K562 (cell line): Measurements from ENCODE around the gene TSPAN14. TPM values are rescaled to one million over a fixed set of nuclear protein-coding genes. Genes with fewer than 3 reads are reported as not detected.

ENCODE experiments used
- ATAC-seq: fragments of 200-7000 bp; cut with Tn5 transposase; 3 replicates; pipeline ENCODE4 v1.9.1; 2020; ENCODE audit warnings: moderate library complexity
- BruUV-seq: library from RNA; stranded (reverse); fragments of 400-500 nt; replicated peaks from 2 replicates; lab custom pipeline; 2021; lab: Mats Ljungman, UMichigan
- CTCF ChIA-PET: fragments of 300-600 bp; formaldehyde crosslinking; extraction: SDS; loops from one replicate; lab custom pipeline; 2021; ENCODE audit warnings: low intra/inter-chr PET ratio; lab: Yijun Ruan, JAX
- POLR2A ChIA-PET: fragments of 300-600, 350-650 bp; sonication (Branson Sonifier 250); formaldehyde crosslinking; extraction: SDS; loops from one replicate; lab custom pipeline; 2021; ENCODE audit warnings: antibody characterized with exemption, inconsistent platforms; lab: Yijun Ruan, JAX
- DNase-seq, 4 experiments: peaks; one replicate each; pipeline versions ENCODE4 v3.0.0 to v3.0.0-alpha.2; 2011 to 2018; ENCODE audit warnings: low spot score in 3 of 4, mixed read lengths in 3 of 4; ENCODE audit errors: extremely low read depth in 1 of 4
- FAIRE-seq: peaks from 2 replicates; lab custom pipeline; 2011; peaks lifted over from hg19 to GRCh38; lab: Jason Lieb, UNC
- H2AFZ ChIP-seq: 2 replicates; pipeline ENCODE4 v1.6.0; 2011; ENCODE audit warnings: low read depth, low read length, control low read depth, inconsistent platforms
- H3K27ac ChIP-seq: fragments of 200-600 bp; 3 replicates; pipeline ENCODE4 v1.8.0; 2011; ENCODE audit warnings: low read depth, mild to moderate bottlenecking, control low read depth, inconsistent platforms, low read length, moderate library complexity, mixed read lengths; ENCODE audit errors: extremely low read depth
- H3K27me3 ChIP-seq, 2 experiments: fragments of 300-600 bp in 1 of 2; 2 replicates in 1 of 2; 3 replicates in 1 of 2; pipeline versions ENCODE4 v1.6.0 to v1.8.0; 2011; ENCODE audit warnings: inconsistent platforms in 2 of 2, low read length in 2 of 2, mild to moderate bottlenecking in 1 of 2, mixed read lengths in 1 of 2, moderate library complexity in 1 of 2; ENCODE audit not compliant: control insufficient read depth in 2 of 2, insufficient read depth in 2 of 2
- H3K36me3 ChIP-seq: fragments of 300-600 bp; 3 replicates; pipeline ENCODE4 v1.8.0; 2011; ENCODE audit warnings: mild to moderate bottlenecking, low read length, inconsistent platforms; ENCODE audit not compliant: control insufficient read depth, insufficient read depth
- H3K4me1 ChIP-seq, 2 experiments: fragments of 200-600 bp in 1 of 2; replicated peaks in 1 of 2; 2 replicates in 1 of 2; 3 replicates in 1 of 2; pipeline versions ENCODE4 v1.5.1 to v1.8.0; 2011; ENCODE audit warnings: inconsistent platforms in 2 of 2, low read length in 2 of 2, mild to moderate bottlenecking in 1 of 2, mixed read lengths in 1 of 2, moderate library complexity in 1 of 2; ENCODE audit not compliant: control insufficient read depth in 2 of 2, insufficient read depth in 2 of 2
- H3K4me2 ChIP-seq: 2 replicates; pipeline ENCODE4 v1.6.1; 2011; ENCODE audit warnings: low read length, control low read depth, inconsistent platforms, mixed read lengths; ENCODE audit not compliant: insufficient read depth
- H3K4me3 ChIP-seq: fragments of 200-600 bp; sonication (generic), shearing (Covaris generic); 2 replicates; pipeline ENCODE4 v1.5.1; 2016; ENCODE audit warnings: control low read depth, inconsistent platforms
- H3K79me2 ChIP-seq: fragments of 200-600 bp; 3 replicates; pipeline ENCODE4 v1.8.0; 2011; ENCODE audit warnings: low read length, inconsistent platforms; ENCODE audit not compliant: control insufficient read depth, insufficient read depth
- H3K9ac ChIP-seq, 2 experiments: 2 replicates each; pipeline versions ENCODE4 v1.6.0 to v1.6.1; 2011; ENCODE audit warnings: low read depth in 2 of 2, low read length in 2 of 2, control low read depth in 1 of 2, inconsistent platforms in 1 of 2, mild to moderate bottlenecking in 1 of 2, mixed read lengths in 1 of 2; ENCODE audit not compliant: insufficient read depth in 1 of 2
- H3K9me1 ChIP-seq: one replicate; pipeline ENCODE4 v1.6.0; 2011; ENCODE audit warnings: inconsistent platforms, mild to moderate bottlenecking, low read length, moderate library complexity; ENCODE audit not compliant: control insufficient read depth, insufficient read depth
- H3K9me3 ChIP-seq: replicated peaks from 2 replicates; pipeline ENCODE4 v1.5.1; 2011; ENCODE audit warnings: low read depth, low read length, inconsistent platforms; ENCODE audit not compliant: control insufficient read depth, insufficient read depth
- H4K20me1 ChIP-seq: replicated peaks from 2 replicates; pipeline ENCODE4 v1.6.1; 2011; ENCODE audit warnings: low read length, inconsistent platforms, mixed read lengths; ENCODE audit not compliant: control insufficient read depth, insufficient read depth
- AFF1 ChIP-seq, 2 experiments: fragments of 450-650 bp; IDR thresholded peaks; 2 replicates each; pipeline ENCODE4 v1.6.1; 2018; ENCODE audit warnings: mild to moderate bottlenecking in 2 of 2, low read depth in 1 of 2; ENCODE audit not compliant: partially characterized antibody in 2 of 2
- ASH1L ChIP-seq: fragments of 450-650 bp; IDR thresholded peaks from 2 replicates; pipeline ENCODE4 v1.6.1; 2018; ENCODE audit warnings: borderline replicate concordance, mild to moderate bottlenecking, low read depth; ENCODE audit not compliant: partially characterized antibody
- CBX3 ChIP-seq, 2 experiments: IDR thresholded peaks; 1 replicate in 1 of 2; 2 replicates in 1 of 2; pipeline ENCODE4 v1.6.1; 2012; ENCODE audit warnings: inconsistent platforms in 2 of 2, low read length in 2 of 2, borderline replicate concordance in 1 of 2, control low read depth in 1 of 2
- CSDE1 ChIP-seq, 2 experiments: fragments of 450-650 bp; IDR thresholded peaks; 2 replicates each; pipeline ENCODE4 v1.6.1; 2016; ENCODE audit warnings: mild to moderate bottlenecking in 1 of 2
- DNMT1 ChIP-seq: fragments of 450-650 bp; IDR thresholded peaks from 2 replicates; pipeline ENCODE4 v1.6.1; 2016; ENCODE audit warnings: antibody characterized with exemption, mild to moderate bottlenecking
- ETS1 ChIP-seq: conservative IDR thresholded peaks from 2 replicates; pipeline ENCODE4 v1.6.1; 2011; ENCODE audit warnings: low read depth, mild to moderate bottlenecking, low read length; ENCODE audit not compliant: control insufficient read depth
- GTF2B ChIP-seq: IDR thresholded peaks from 2 replicates; pipeline ENCODE4 v1.6.1; 2011; ENCODE audit not compliant: insufficient read length; ENCODE audit errors: extremely low read depth
- JUNB ChIP-seq: fragments of 450-650 bp; formaldehyde crosslinking; conservative IDR thresholded peaks from 2 replicates; pipeline ENCODE4 v1.4.0; 2020; ENCODE audit warnings: mild to moderate bottlenecking
- NKRF ChIP-seq: fragments of 450-650 bp; IDR thresholded peaks from 2 replicates; pipeline ENCODE4 v1.6.1; 2016; ENCODE audit warnings: borderline replicate concordance
- RBBP5 ChIP-seq: fragments of 200-600 bp; sonication (generic); IDR thresholded peaks from 2 replicates; pipeline ENCODE4 v1.6.1; 2012; ENCODE audit warnings: borderline replicate concordance, mild to moderate bottlenecking, low read length, control low read depth, inconsistent platforms; ENCODE audit not compliant: insufficient read depth, poor library complexity, severe bottlenecking
- XRCC5 ChIP-seq: fragments of 200-400 bp; formaldehyde crosslinking; IDR thresholded peaks from 2 replicates; pipeline ENCODE4 v1.6.1; 2017; ENCODE audit warnings: low read depth, mild to moderate bottlenecking, low read length
- ZC3H11A ChIP-seq: IDR thresholded peaks from 2 replicates; pipeline ENCODE4 v1.6.1; 2012; ENCODE audit warnings: low read depth, low read length, improper control_type of control experiment
- ZNF140 ChIP-seq: fragments of 250-450 bp; sonication (Bioruptor Pico); IDR thresholded peaks from 2 replicates; pipeline ENCODE4 v1.8.0; 2021; ENCODE audit warnings: moderate library complexity, mild to moderate bottlenecking, inconsistent platforms
- WGBS: fragments of 100-300 bp; shearing (Covaris generic); methylation state at CpG from one replicate; pipeline ENCODE4 v1.1.6; 2016; ENCODE audit warnings: low coverage, mixed read lengths; ENCODE audit not compliant: insufficient coverage; ENCODE audit errors: missing lambda C conversion rate; 5-methylcytosine and 5-hydroxymethylcytosine counted together
- in situ Hi-C: fragments of 300-500 bp; cut with MboI; formaldehyde crosslinking; loops from 4 replicates; pipeline ENCODE4 v1.15.0; 2018; ENCODE audit warnings: inconsistent platforms, mixed read lengths
- intact Hi-C: fragments of 100-400 bp; cut with micrococcal nuclease; formaldehyde crosslinking; loops from 2 replicates; pipeline ENCODE4 v1.14.2; 2022
- polyA plus RNA-seq, 8 experiments: library from polyadenylated mRNA; depleted of rRNA in 4 of 8; stranded (reverse) in 5 of 8; unstranded in 3 of 8; fragments of >200 nt; fragmentation: Nextera tagmentation in 2 of 8; fragmentation: Illumina TruSeq in 1 of 8; extraction: Ambion mirVana in 2 of 8; extraction: Trizol in 1 of 8; gene quantifications; 2 replicates each; pipeline versions ENCODE4 v1.2.1 to v1.2.3, GENCODE V29; 2011 to 2014; ENCODE audit warnings: inconsistent platforms in 1 of 8, missing spikeins in 1 of 8
- total RNA-seq, 7 experiments: library from RNA; depleted of rRNA in 6 of 7; stranded (reverse); fragments of >200 nt in 6 of 7; fragmentation: Illumina TruSeq in 2 of 7; extraction: Trizol in 2 of 7; gene quantifications; 2 replicates each; pipeline versions ENCODE4 v1.2.1 to v1.2.3, GENCODE V29; 2011 to 2021; ENCODE audit warnings: low replicate concordance in 1 of 7

TSPAN14 gene
- total and polyA plus RNA-seq, 9 of the 15 experiments (the other 6 are each of a cell fraction or from before 2014, with no cell fraction given), result 5.8 to 92.9 (median 23.3) TPM

GRCh38 chr10:80443531-80443974 lies 10.6 kb upstream of the TSPAN14 start:
- peak; percentile 78 for FAIRE-seq
- Histone ChIP-seq H3K27ac (no peak overlapping the region), H3K9ac (peak overlapping the region in 1 of 2 experiments; percentile 37; a peak in 1 of 4 replicates), H3K4me1 (peaks cover 11 to 15% of the 10 kb centered on the region in 2 experiments; a peak in 4 of 5 replicates), H4K20me1 (no peaks in the 10 kb centered on the region), H3K36me3 (no peaks in the 10 kb centered on the region), H3K9me1 (no peaks in the 10 kb centered on the region), H3K79me2 (no peaks in the 10 kb centered on the region), H3K27me3 (peaks cover 5 to 7% of the 10 kb centered on the region in 2 experiments; a peak in 2 of 5 replicates), H3K9me3 (no peaks in the 10 kb centered on the region), H3K4me2 (no peak overlapping the region), H3K4me3 (no peak overlapping the region), H2AFZ (peak overlapping the region; percentile 3; the same call in 1 of the 2 replicates)
- peak; percentile 43 to 69 (median 60) for DNase-seq
- POLR2A ChIA-PET, result interaction anchor here (0.7 to 2.2 kb wide), 4 partner anchors 17 to 134 kb away, joined by 3 to 16 read pairs (median 3); no protein-coding TSS in a partner anchor
- BruUV-seq, result no TSS peak
- ATAC-seq, result peak; percentile 83
- 42% methylated on average over 6 of the region's 6 CpGs for WGBS
- in situ Hi-C loops (loop anchor here (5.0 kb wide), 1 partner anchor 61 kb away; no protein-coding TSS in a partner anchor), intact Hi-C loops (loop anchor here (5.0 kb wide), 4 partner anchors 154 to 479 kb away; no protein-coding TSS in a partner anchor)
- CTCF ChIA-PET, result interaction anchor here (0.7 to 6.0 kb wide), 5 partner anchors 10 to 300 kb away, joined by 3 to 79 read pairs (median 4); no protein-coding TSS in a partner anchor
- 0 out of 2 replicates have a peak, but pooled peaks have one; percentile 26 for TF ChIP-seq ETS1
- peak; percentile 60; the same call in 1 of the 2 replicates for TF ChIP-seq XRCC5
- TF ChIP-seq CSDE1 (IDR thresholded peaks at IDR 0.05), result no peak
- no peak for TF ChIP-seq NKRF
- no peak for TF ChIP-seq DNMT1
- TF ChIP-seq GTF2B, result no peak
- no peak for TF ChIP-seq JUNB
- no peak for TF ChIP-seq ZC3H11A
- TF ChIP-seq AFF1 (IDR thresholded peaks at IDR 0.05; ENCODE audit: low read depth in 1 of 2, partially characterized antibody in 2 of 2), result no peak
- TF ChIP-seq RBBP5, result no peak
- TF ChIP-seq CBX3 (IDR thresholded peaks at IDR 0.05; ENCODE audit: borderline replicate concordance in 1 of 2, low read length in 2 of 2), result no peak
- no peak for TF ChIP-seq ZNF140 (CRISPR knock-in tag)
- TF ChIP-seq ASH1L, result no peak
